ENCODE results near the gene HLA-DPA1. TPM values are rescaled to one million over a fixed set of nuclear protein-coding genes. Genes with fewer than 3 reads are reported as not detected.

HLA-DPA1 gene
- total and polyA plus RNA-seq, 4 donors, result 96.2 to 321 (median 145) TPM

DNA sequence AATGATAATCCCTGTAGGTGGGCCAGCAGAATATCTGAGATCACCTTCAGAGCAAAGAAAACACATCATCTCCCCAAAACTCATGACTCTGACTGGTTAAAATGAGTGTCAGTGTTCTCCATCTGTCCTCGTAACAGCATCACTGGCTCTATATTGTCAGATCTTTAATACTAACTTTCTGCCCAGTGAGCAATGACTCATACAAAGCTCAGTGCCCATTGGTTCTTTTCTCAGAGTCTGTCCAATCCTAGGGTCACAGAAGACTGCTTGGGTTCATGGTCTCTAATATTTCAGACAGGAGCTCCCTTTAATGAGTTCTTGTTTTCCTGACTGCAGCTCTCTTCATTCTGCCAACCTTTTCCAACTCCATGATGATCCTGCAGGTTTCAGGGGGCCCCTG, 38.7 kb upstream of the HLA-DPA1 start:
- H3K4me3 ChIP-seq, result no peak overlapping the region
- 19 to 29% methylated on average over 1 of the region's 1 CpG for WGBS, 2 donors
- TF ChIP-seq, protein P1, sequence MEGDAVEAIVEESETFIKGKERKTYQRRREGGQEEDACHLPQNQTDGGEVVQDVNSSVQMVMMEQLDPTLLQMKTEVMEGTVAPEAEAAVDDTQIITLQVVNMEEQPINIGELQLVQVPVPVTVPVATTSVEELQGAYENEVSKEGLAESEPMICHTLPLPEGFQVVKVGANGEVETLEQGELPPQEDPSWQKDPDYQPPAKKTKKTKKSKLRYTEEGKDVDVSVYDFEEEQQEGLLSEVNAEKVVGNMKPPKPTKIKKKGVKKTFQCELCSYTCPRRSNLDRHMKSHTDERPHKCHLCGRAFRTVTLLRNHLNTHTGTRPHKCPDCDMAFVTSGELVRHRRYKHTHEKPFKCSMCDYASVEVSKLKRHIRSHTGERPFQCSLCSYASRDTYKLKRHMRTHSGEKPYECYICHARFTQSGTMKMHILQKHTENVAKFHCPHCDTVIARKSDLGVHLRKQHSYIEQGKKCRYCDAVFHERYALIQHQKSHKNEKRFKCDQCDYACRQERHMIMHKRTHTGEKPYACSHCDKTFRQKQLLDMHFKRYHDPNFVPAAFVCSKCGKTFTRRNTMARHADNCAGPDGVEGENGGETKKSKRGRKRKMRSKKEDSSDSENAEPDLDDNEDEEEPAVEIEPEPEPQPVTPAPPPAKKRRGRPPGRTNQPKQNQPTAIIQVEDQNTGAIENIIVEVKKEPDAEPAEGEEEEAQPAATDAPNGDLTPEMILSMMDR (IDR thresholded peaks at IDR 0.05; ENCODE audit: control extremely low read depth, extremely low read depth), result no peak
- DNase-seq, result peak; percentile 23 to 65 (median 64)
- peaks cover 0 to 4% (median 0%) of the 10 kb centered on the region in 5 donors for H3K4me1 ChIP-seq (ENCODE audit: control insufficient read depth in 5 of 5, insufficient read depth in 5 of 5, low read length in 5 of 5)
- ATAC-seq (ENCODE audit: insufficient read depth, low FRiP score), result peak; percentile 79
- peaks cover 0 to 3% (median 0%) of the 10 kb centered on the region in 4 donors for H3K9me3 ChIP-seq (ENCODE audit: control insufficient read depth in 4 of 4, insufficient read depth in 3 of 4, low read length in 3 of 4)
- no peaks in the 10 kb centered on the region for H3K36me3 ChIP-seq (ENCODE audit: control insufficient read depth in 4 of 4, insufficient read depth in 4 of 4, low read length in 4 of 4)
- no peak overlapping the region for H3K27ac ChIP-seq (ENCODE audit: low read depth in 1 of 2, low read length in 1 of 2)
- H3K9ac ChIP-seq (ENCODE audit: insufficient read depth in 1 of 2, low read length in 2 of 2), result no peak overlapping the region
- H3K27me3 ChIP-seq (ENCODE audit: control insufficient read depth in 3 of 3, insufficient read depth in 3 of 3, low read length in 2 of 3), result peaks cover 0 to 19% (median 17%) of the 10 kb centered on the region in 3 donors

DNA sequence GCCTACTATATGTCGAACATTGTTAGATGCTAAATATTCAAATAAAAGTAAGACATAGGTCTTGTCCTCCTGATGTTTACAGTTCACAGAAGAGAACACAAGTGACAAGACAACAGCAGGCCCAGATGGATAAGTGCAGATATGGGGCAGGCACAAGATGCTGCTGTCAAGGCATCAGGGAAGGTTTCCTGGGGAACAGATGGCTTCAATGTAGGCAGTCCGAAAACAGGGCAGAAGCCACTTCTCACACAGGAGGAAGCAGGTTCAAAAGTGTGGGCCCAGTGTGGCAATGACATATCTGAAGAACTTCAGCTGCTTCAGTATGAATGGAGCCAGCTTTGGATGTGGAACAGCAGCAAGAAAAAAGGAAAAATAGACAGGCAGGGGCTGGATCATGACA, 34.9 kb upstream of the HLA-DPA1 start:
- 74 to 80% methylated on average over 2 of the region's 2 CpGs for WGBS, 2 donors
- no peaks in the 10 kb centered on the region for H3K4me1 ChIP-seq (ENCODE audit: control insufficient read depth in 5 of 5, insufficient read depth in 5 of 5, low read length in 5 of 5)
- no peak overlapping the region for H3K27ac ChIP-seq (ENCODE audit: low read depth in 1 of 2, low read length in 1 of 2)
- no peak for ATAC-seq (ENCODE audit: insufficient read depth, low FRiP score)
- TF ChIP-seq, protein P1 (IDR thresholded peaks at IDR 0.05; ENCODE audit: control extremely low read depth, extremely low read depth), result no peak
- H3K9ac ChIP-seq (ENCODE audit: insufficient read depth in 1 of 2, low read length in 2 of 2), result no peak overlapping the region
- H3K4me3 ChIP-seq, result no peak overlapping the region
- DNase-seq, result no peak
- no peaks in the 10 kb centered on the region for H3K36me3 ChIP-seq (ENCODE audit: control insufficient read depth in 4 of 4, insufficient read depth in 4 of 4, low read length in 4 of 4)
- H3K9me3 ChIP-seq (ENCODE audit: control insufficient read depth in 4 of 4, insufficient read depth in 3 of 4, low read length in 3 of 4), result peaks cover 0 to 4% (median 0%) of the 10 kb centered on the region in 4 donors
- peaks cover 0 to 10% (median 7%) of the 10 kb centered on the region in 3 donors for H3K27me3 ChIP-seq (ENCODE audit: control insufficient read depth in 3 of 3, insufficient read depth in 3 of 3, low read length in 2 of 3)

DNA sequence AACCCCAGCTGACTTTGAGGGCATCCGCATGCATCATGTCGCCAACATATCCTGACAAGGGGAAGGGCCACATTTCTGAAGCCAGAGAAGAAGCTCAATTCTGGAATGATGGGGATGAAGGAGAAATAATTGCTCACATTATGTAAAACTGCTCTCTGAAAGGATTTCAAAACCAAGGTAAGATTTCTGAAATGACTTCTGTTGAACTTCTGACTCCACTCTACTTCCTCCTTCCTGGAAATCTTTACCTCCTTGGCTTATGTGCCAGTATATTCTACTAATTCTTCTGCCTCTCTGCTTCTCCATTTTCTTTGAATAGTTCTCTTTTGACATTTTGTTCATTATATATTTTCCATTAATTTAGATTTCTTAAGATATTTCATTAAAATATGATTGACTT, 34.2 kb upstream of the HLA-DPA1 start:
- TF ChIP-seq, protein P1 (IDR thresholded peaks at IDR 0.05; ENCODE audit: control extremely low read depth, extremely low read depth), result no peak

More for the DNA sequence above, 34.2 kb upstream of the HLA-DPA1 start:
- no peak overlapping the region for H3K27ac ChIP-seq (ENCODE audit: low read depth in 1 of 2, low read length in 1 of 2)
- H3K9ac ChIP-seq (ENCODE audit: insufficient read depth in 1 of 2, low read length in 2 of 2), result no peak overlapping the region
- DNase-seq (no peak), ATAC-seq (ENCODE audit: insufficient read depth, low FRiP score) (no peak)
- H3K36me3 ChIP-seq (ENCODE audit: control insufficient read depth in 4 of 4, insufficient read depth in 4 of 4, low read length in 4 of 4), result no peaks in the 10 kb centered on the region
- peaks cover 0 to 4% (median 0%) of the 10 kb centered on the region in 4 donors for H3K9me3 ChIP-seq (ENCODE audit: control insufficient read depth in 4 of 4, insufficient read depth in 3 of 4, low read length in 3 of 4)
- no peaks in the 10 kb centered on the region for H3K4me1 ChIP-seq (ENCODE audit: control insufficient read depth in 5 of 5, insufficient read depth in 5 of 5, low read length in 5 of 5)
- no peak overlapping the region for H3K4me3 ChIP-seq
- H3K27me3 ChIP-seq (ENCODE audit: control insufficient read depth in 3 of 3, insufficient read depth in 3 of 3, low read length in 2 of 3), result peaks cover 0 to 10% (median 7%) of the 10 kb centered on the region in 3 donors
- 66 to 70% methylated on average over 2 of the region's 2 CpGs for WGBS, 2 donors

Measured in lung (tissue), 12 donors.